ENCODE data around the gene ADAMTS13. TPM values are rescaled to one million over a fixed set of nuclear protein-coding genes. Genes with fewer than 3 reads are reported as not detected.
"Not testable (repeated sequence)": the region's sequence is repeated elsewhere in the genome, so short reads cannot be mapped to it uniquely, and the experiment has no call there.

Gene ADAMTS13
- total RNA-seq, 4 donors from 2014 or later, result 1.7 to 4.3 (median 3.2) TPM

DNA sequence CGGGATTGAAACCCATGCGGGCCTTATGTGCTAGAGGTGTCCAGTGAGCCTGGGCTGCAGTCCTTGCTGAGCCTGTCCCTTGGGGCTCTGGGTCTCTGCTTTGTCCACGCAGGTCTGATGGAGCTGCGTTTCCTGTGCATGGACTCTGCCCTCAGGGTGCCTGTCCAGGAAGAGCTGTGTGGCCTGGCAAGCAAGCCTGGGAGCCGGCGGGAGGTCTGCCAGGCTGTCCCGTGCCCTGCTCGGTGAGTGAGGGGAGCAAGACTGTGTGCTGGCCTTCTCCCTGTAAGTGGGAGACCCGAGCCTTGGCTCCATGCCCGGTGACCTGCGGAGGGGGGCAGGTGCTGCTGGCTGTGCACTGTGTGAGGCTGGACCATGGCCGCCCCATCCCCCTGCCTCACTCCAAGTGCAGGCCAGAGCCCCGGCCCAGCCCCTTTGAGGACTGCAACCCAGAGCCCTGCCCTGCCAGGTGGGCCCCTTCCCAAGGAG is 26.4 kb downstream of the ADAMTS13 start:
- H3K9me3 ChIP-seq, result no peaks in the 10 kb centered on the region
- no peak overlapping the region for H3K27ac ChIP-seq
- H3K4me3 ChIP-seq, result no peak overlapping the region
- no peak for DNase-seq (ENCODE audit: low spot score in 2 of 2)
- WGBS, 2 donors, result 63 to 71% methylated on average over 13 of the region's 13 CpGs
- TF ChIP-seq POLR2A (IDR thresholded peaks at IDR 0.05) (no peak), EP300 (IDR thresholded peaks at IDR 0.05) (no peak)
- TF ChIP-seq, protein P1, sequence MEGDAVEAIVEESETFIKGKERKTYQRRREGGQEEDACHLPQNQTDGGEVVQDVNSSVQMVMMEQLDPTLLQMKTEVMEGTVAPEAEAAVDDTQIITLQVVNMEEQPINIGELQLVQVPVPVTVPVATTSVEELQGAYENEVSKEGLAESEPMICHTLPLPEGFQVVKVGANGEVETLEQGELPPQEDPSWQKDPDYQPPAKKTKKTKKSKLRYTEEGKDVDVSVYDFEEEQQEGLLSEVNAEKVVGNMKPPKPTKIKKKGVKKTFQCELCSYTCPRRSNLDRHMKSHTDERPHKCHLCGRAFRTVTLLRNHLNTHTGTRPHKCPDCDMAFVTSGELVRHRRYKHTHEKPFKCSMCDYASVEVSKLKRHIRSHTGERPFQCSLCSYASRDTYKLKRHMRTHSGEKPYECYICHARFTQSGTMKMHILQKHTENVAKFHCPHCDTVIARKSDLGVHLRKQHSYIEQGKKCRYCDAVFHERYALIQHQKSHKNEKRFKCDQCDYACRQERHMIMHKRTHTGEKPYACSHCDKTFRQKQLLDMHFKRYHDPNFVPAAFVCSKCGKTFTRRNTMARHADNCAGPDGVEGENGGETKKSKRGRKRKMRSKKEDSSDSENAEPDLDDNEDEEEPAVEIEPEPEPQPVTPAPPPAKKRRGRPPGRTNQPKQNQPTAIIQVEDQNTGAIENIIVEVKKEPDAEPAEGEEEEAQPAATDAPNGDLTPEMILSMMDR (IDR thresholded peaks at IDR 0.05), result no peak
- H3K27me3 ChIP-seq, result no peaks in the 10 kb centered on the region
- H3K36me3 ChIP-seq, result peaks cover 0 to 4% (median 0%) of the 10 kb centered on the region in 3 donors
- H3K4me1 ChIP-seq, result no peaks in the 10 kb centered on the region

DNA sequence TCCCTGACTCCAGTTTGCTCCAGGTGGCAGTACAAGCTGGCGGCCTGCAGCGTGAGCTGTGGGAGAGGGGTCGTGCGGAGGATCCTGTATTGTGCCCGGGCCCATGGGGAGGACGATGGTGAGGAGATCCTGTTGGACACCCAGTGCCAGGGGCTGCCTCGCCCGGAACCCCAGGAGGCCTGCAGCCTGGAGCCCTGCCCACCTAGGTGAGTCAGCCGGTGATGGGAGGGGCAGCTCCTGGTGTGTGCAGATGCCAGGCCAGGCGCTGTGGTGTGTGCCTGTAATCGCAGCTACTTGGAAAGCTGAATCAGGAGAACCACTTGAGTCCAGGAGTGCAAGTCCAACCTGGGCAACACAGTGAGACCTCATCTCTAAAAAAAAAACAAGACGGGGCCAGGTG is 27.6 kb downstream of the ADAMTS13 start:
- no peak overlapping the region for H3K4me3 ChIP-seq
- H3K27me3 ChIP-seq, result no peaks in the 10 kb centered on the region
- H3K9me3 ChIP-seq, result no peaks in the 10 kb centered on the region
- 97 to 98% methylated on average over 4 to 9 of the region's 12 CpGs for WGBS, 2 donors
- peaks cover 0 to 4% (median 0%) of the 10 kb centered on the region in 3 donors for H3K36me3 ChIP-seq
- TF ChIP-seq, protein P1 (IDR thresholded peaks at IDR 0.05), result no peak
- TF ChIP-seq POLR2A (IDR thresholded peaks at IDR 0.05) (no peak), EP300 (IDR thresholded peaks at IDR 0.05) (no peak)
- no peaks in the 10 kb centered on the region for H3K4me1 ChIP-seq
- no peak overlapping the region for H3K27ac ChIP-seq
- DNase-seq (ENCODE audit: low spot score in 2 of 2), result no peak

DNA sequence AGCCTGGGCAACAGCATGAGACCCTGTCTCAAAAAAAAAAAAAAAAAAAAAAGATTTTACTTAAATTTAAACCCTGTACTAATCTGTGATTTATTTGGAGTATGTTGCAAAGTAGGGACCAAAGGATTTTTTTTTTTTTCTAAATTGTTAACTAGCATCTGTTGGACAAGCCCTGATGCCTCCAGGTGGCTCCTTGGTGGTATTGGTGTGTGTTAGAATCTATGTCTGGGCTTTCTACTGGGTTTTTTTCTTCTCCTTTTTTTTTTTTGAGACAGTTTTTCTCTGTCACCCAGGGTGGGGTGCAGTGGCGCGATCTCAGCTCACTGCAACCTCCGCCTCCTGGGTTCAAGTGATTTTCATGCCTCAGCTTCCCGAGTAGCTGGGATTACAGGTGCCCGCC is 29.7 kb downstream of the ADAMTS13 start:
- WGBS, 2 donors, result 91 to 97% methylated on average over 5 of the region's 5 CpGs
- H3K27me3 ChIP-seq; H3K4me1 ChIP-seq; H3K27ac ChIP-seq; H3K4me3 ChIP-seq; DNase-seq (ENCODE audit: low spot score in 2 of 2); H3K9me3 ChIP-seq: not testable (repeated sequence)
- peaks cover 0 to 18% (median 0%) of the 10 kb centered on the region in 3 donors for H3K36me3 ChIP-seq

DNA sequence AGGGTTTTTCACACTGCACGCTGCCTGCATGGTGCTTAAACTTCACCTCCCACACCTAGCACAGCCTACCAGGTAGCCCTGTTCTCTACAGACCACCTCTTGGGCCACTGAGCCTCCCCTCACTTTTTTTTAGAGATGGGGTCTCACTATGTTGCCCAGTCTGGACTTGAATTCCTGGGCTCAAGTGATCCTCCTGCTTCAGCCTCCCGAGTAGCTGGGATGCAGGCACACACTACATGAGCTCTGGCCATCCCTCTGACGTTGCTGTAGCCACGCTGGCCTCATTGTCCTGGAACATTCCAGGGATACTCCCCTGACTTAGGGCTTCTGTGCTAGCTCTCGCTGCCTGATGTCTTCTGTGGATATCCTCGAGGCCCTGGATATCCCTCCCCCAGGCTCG is 30.4 kb downstream of the ADAMTS13 start:
- Histone ChIP-seq H3K9me3 (no peaks in the 10 kb centered on the region), H3K27ac (no peak overlapping the region), H3K4me3 (no peak overlapping the region), H3K36me3 (peaks cover 0 to 20% (median 0%) of the 10 kb centered on the region in 3 donors), H3K4me1 (no peaks in the 10 kb centered on the region), H3K27me3 (no peaks in the 10 kb centered on the region)
- WGBS, 2 donors, result 81 to 84% methylated on average over 7 of the region's 7 CpGs
- no peak for DNase-seq (ENCODE audit: low spot score in 2 of 2)
- TF ChIP-seq EP300 (IDR thresholded peaks at IDR 0.05) (no peak), POLR2A (IDR thresholded peaks at IDR 0.05) (no peak)
- TF ChIP-seq, protein P1 (IDR thresholded peaks at IDR 0.05), result no peak

DNA sequence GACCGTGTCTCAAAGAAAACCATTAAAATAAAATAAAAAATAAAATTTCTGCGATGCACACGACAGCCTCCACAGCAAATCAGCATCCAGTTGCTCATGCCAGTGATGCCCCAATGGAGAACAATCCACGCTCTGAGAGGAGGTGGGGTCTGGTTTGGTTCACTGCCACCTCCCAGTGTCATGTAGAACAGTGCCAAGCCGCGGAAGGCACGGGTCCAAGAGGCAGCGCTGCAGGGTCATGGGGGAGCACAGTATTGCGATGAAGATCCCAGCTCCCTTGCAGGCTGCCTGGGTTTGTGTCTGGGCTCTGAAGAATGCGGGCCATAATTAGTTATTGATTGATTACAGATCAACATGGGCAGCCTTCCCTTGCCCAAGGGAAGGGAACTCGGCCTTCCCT is 31.5 kb downstream of the ADAMTS13 start:
- Histone ChIP-seq H3K4me1 (peaks cover 0 to 1% (median 0%) of the 10 kb centered on the region in 4 donors), H3K9me3 (no peaks in the 10 kb centered on the region), H3K27ac (no peak overlapping the region), H3K36me3 (peaks cover 0 to 20% (median 0%) of the 10 kb centered on the region in 3 donors), H3K4me3 (no peak overlapping the region), H3K27me3 (no peaks in the 10 kb centered on the region)
- no peak for DNase-seq (ENCODE audit: low spot score in 2 of 2)
- TF ChIP-seq, protein P1 (IDR thresholded peaks at IDR 0.05), result no peak
- no peak for TF ChIP-seq POLR2A (IDR thresholded peaks at IDR 0.05)
- TF ChIP-seq EP300 (IDR thresholded peaks at IDR 0.05), result no peak
- WGBS, 2 donors, result 72 to 76% methylated on average over 10 to 11 of the region's 11 CpGs

DNA sequence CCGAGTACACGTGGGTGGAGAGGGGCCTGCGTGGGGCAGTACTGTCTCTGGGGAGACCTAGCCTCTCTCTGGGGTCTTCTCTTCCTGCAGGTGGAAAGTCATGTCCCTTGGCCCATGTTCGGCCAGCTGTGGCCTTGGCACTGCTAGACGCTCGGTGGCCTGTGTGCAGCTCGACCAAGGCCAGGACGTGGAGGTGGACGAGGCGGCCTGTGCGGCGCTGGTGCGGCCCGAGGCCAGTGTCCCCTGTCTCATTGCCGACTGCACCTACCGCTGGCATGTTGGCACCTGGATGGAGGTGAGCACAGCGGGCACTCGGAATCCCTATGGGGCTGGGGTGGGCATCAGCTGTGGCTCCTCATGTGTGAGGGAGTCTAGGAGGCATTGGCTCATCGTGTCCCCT is 32.2 kb downstream of the ADAMTS13 start:
- no peak for DNase-seq (ENCODE audit: low spot score in 2 of 2)
- Histone ChIP-seq H3K4me1 (peaks cover 0 to 8% (median 2%) of the 10 kb centered on the region in 4 donors), H3K4me3 (no peak overlapping the region), H3K27ac (no peak overlapping the region), H3K9me3 (no peaks in the 10 kb centered on the region), H3K27me3 (no peaks in the 10 kb centered on the region), H3K36me3 (peaks cover 0 to 20% (median 0%) of the 10 kb centered on the region in 3 donors)
- 86% methylated on average over 14 to 18 of the region's 19 CpGs for WGBS, 2 donors
- TF ChIP-seq, protein P1 (IDR thresholded peaks at IDR 0.05), result no peak
- no peak for TF ChIP-seq EP300 (IDR thresholded peaks at IDR 0.05)
- no peak for TF ChIP-seq POLR2A (IDR thresholded peaks at IDR 0.05)
